ENCODE results near the gene CENPM.

The CENPM gene

GRCh38 chr22:41934284-41935014 is 12.5 kb downstream of the CENPM start:
- intact Hi-C loops (cut with DNase I): no loop called here
- no peak for DNase-seq

GRCh38 chr22:41933411-41934177 is 13.4 kb downstream of the CENPM start:
- intact Hi-C loops (cut with DNase I): no loop called here
- DNase-seq: no peak

GRCh38 chr22:41932353-41932752 is 14.6 kb downstream of the CENPM start:
- intact Hi-C loops (cut with DNase I): no loop called here
- DNase-seq: no peak

- intact Hi-C loops (cut with DNase I): no loop called here
- DNase-seq: no peak
These were observed 15.2 kb downstream of the CENPM start for GRCh38 chr22:41931701-41932269.

GRCh38 chr22:41929418-41929810 is 17.5 kb downstream of the CENPM start:
- no peak for DNase-seq
- intact Hi-C loops (cut with DNase I): no loop called here

GRCh38 chr22:41928593-41929417 is 18.1 kb downstream of the CENPM start:
- intact Hi-C loops (cut with DNase I): no loop called here
- DNase-seq: no peak

- no peak for DNase-seq
- intact Hi-C loops (cut with DNase I): no loop called here
These were observed 19.1 kb downstream of the CENPM start for GRCh38 chr22:41927813-41928212.

- DNase-seq: peak in 3 of 10 donors; percentile 50 to 57 (median 54)
- intact Hi-C loops (cut with DNase I): no loop called here
These were observed 21.0 kb downstream of the CENPM start for GRCh38 chr22:41925783-41926460.

- intact Hi-C loops (cut with DNase I): no loop called here
These were observed 23.2 kb downstream of the CENPM start for GRCh38 chr22:41923595-41924276.

GRCh38 chr22:41922940-41923594 is 23.9 kb downstream of the CENPM start:
- DNase-seq: no peak
- intact Hi-C loops (cut with DNase I): no loop called here

More at GRCh38 chr22:41923595-41924276, 23.2 kb downstream of the CENPM start:
- no peak for DNase-seq

- no peak for DNase-seq
- intact Hi-C loops (cut with DNase I): no loop called here
These were observed 24.6 kb downstream of the CENPM start for GRCh38 chr22:41922328-41922727.

GRCh38 chr22:41920271-41920976 is 26.5 kb downstream of the CENPM start:
- intact Hi-C loops (cut with DNase I): no loop called here
- DNase-seq: no peak

GRCh38 chr22:41919357-41920224 is 27.4 kb downstream of the CENPM start:
- intact Hi-C loops (cut with DNase I): no loop called here
- peak in 2 of 10 donors; percentile 22 to 89 for DNase-seq

GRCh38 chr22:41917903-41918791 is 28.8 kb downstream of the CENPM start:
- DNase-seq: peak in 1 of 10 donors; percentile 14
- intact Hi-C loops (cut with DNase I): no loop called here

- intact Hi-C loops (cut with DNase I): no loop called here
- DNase-seq: no peak
These were observed 29.5 kb downstream of the CENPM start for GRCh38 chr22:41917375-41917902.

- intact Hi-C loops (cut with DNase I): no loop called here
- no peak for DNase-seq
These were observed 30.1 kb downstream of the CENPM start for GRCh38 chr22:41916745-41917358.

All from posterior cingulate gyrus (tissue), 11 donors.